SJSA1 (cell line): ENCODE data around the gene HSD17B13. TPM values are rescaled to one million over a fixed set of nuclear protein-coding genes. Genes with fewer than 3 reads are reported as not detected.

Experiments used
- DNase-seq, 2 experiments: peaks; one replicate each; pipeline ENCODE4 v3.0.0-alpha.2; 2015 to 2020; ENCODE audit warnings: low spot score in 2 of 2, low read depth in 1 of 2
- H3K27ac ChIP-seq: fragments of 250-450 bp; sonication (Bioruptor Pico); 2 replicates; pipeline ENCODE4 v1.5.1; 2020; ENCODE audit warnings: mild to moderate bottlenecking, moderate library complexity
- H3K27me3 ChIP-seq: fragments of 250-450 bp; sonication (Bioruptor Pico); replicated peaks from 2 replicates; pipeline ENCODE4 v1.5.1; 2020; ENCODE audit warnings: mild to moderate bottlenecking, moderate library complexity
- H3K36me3 ChIP-seq: fragments of 250-450 bp; sonication (Bioruptor Pico); 2 replicates; pipeline ENCODE4 v1.5.1; 2020; ENCODE audit warnings: mild to moderate bottlenecking
- H3K4me1 ChIP-seq: fragments of 250-450 bp; sonication (Bioruptor Pico); replicated peaks from 2 replicates; pipeline ENCODE4 v1.6.1; 2021; ENCODE audit warnings: mild to moderate bottlenecking
- H3K4me3 ChIP-seq: fragments of 250-450 bp; sonication (Bioruptor Pico); 2 replicates; pipeline ENCODE4 v1.5.1; 2020; ENCODE audit warnings: mild to moderate bottlenecking
- H3K9me3 ChIP-seq: fragments of 250-450 bp; sonication (Bioruptor Pico); replicated peaks from 2 replicates; pipeline ENCODE4 v1.5.1; 2020; ENCODE audit warnings: mild to moderate bottlenecking
- total RNA-seq: library from RNA; depleted of rRNA; stranded (reverse); fragments of >200 nt; shearing (Covaris generic); gene quantifications from 2 replicates; pipeline ENCODE4 v1.2.3, GENCODE V29; 2014; rRNA removed

The HSD17B13 gene
- total RNA-seq, 1 experiment from 2014 or later = not detected

DNA sequence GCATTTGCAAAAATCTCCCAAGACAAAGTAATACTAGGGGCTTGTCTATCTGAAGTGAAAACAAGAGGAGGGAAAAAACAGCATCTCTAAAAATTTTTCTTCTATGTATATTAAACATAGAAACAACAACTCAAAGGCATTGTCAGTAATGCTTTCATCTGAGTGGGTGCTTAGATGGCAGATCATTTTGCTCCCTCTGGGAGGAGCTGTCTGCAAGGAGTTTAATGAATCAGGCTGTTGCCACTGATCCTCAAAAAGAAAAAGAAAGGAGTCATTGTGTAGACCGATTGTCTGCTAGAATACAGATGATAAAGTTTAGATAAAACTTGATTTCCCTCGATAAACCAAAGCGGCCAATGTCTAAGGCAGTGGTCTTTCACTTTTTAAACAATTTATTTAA, 52.5 kb downstream of the HSD17B13 start:
- Histone ChIP-seq H3K9me3 (no peaks in the 10 kb centered on the region), H3K27ac (no peak overlapping the region), H3K4me1 (no peaks in the 10 kb centered on the region), H3K27me3 (no peaks in the 10 kb centered on the region), H3K4me3 (no peak overlapping the region), H3K36me3 (no peaks in the 10 kb centered on the region)
- DNase-seq = no peak

GRCh38 chr4:87268411-87268810, 54.3 kb downstream of the HSD17B13 start:
- no peaks in the 10 kb centered on the region for H3K4me1 ChIP-seq
- no peaks in the 10 kb centered on the region for H3K9me3 ChIP-seq
- no peaks in the 10 kb centered on the region for H3K27me3 ChIP-seq
- H3K4me3 ChIP-seq = no peak overlapping the region
- no peak for DNase-seq
- H3K36me3 ChIP-seq = no peaks in the 10 kb centered on the region
- H3K27ac ChIP-seq = no peak overlapping the region

- Histone ChIP-seq H3K36me3 (no peaks in the 10 kb centered on the region), H3K27me3 (no peaks in the 10 kb centered on the region), H3K9me3 (no peaks in the 10 kb centered on the region), H3K27ac (no peak overlapping the region), H3K4me1 (no peaks in the 10 kb centered on the region), H3K4me3 (no peak overlapping the region)
- no peak for DNase-seq
These were observed 55.7 kb downstream of the HSD17B13 start for GRCh38 chr4:87266986-87267385.

GRCh38 chr4:87262886-87263285, 59.8 kb downstream of the HSD17B13 start:
- Histone ChIP-seq H3K27me3 (no peaks in the 10 kb centered on the region; the same call in 1 of the 2 replicates), H3K9me3 (no peaks in the 10 kb centered on the region), H3K4me1 (no peaks in the 10 kb centered on the region), H3K36me3 (no peaks in the 10 kb centered on the region), H3K27ac (no peak overlapping the region), H3K4me3 (no peak overlapping the region)
- no peak for DNase-seq

DNA sequence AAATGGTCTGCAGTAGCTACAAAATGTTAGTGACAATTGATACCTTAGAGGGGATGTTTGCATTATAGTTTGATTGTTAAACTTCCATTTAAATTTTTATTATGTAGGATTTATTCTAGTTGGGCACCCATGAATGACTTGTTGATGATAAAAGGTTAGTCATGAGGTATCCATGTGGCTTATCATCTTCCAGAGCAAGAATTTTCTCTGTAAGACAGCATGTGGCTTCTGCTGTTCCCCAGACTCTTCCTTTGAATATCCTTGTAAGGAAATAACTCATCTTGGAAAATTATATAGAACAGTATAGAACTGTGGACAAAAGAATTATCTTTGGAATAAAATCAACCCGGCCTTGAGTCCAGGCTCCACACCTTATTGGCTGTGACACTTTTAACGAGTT, 62.2 kb downstream of the HSD17B13 start:
- no peak for DNase-seq
- no peak overlapping the region for H3K27ac ChIP-seq
- no peak overlapping the region for H3K4me3 ChIP-seq
- H3K9me3 ChIP-seq = no peaks in the 10 kb centered on the region
- no peaks in the 10 kb centered on the region for H3K4me1 ChIP-seq
- no peaks in the 10 kb centered on the region for H3K36me3 ChIP-seq
- no peaks in the 10 kb centered on the region; the same call in 1 of the 2 replicates for H3K27me3 ChIP-seq

- Histone ChIP-seq H3K27me3 (no peaks in the 10 kb centered on the region; the same call in 1 of the 2 replicates), H3K27ac (no peak overlapping the region), H3K9me3 (no peaks in the 10 kb centered on the region), H3K36me3 (no peaks in the 10 kb centered on the region), H3K4me1 (no peaks in the 10 kb centered on the region), H3K4me3 (no peak overlapping the region)
- no peak for DNase-seq
These were observed 64.0 kb downstream of the HSD17B13 start for GRCh38 chr4:87258677-87259076.

- H3K9me3 ChIP-seq = no peaks in the 10 kb centered on the region
- no peaks in the 10 kb centered on the region; the same call in 1 of the 2 replicates for H3K27me3 ChIP-seq
- H3K36me3 ChIP-seq = no peaks in the 10 kb centered on the region
- H3K4me3 ChIP-seq = no peak overlapping the region
- no peaks in the 10 kb centered on the region for H3K4me1 ChIP-seq
- no peak for DNase-seq
- H3K27ac ChIP-seq = no peak overlapping the region
These were observed 65.2 kb downstream of the HSD17B13 start for GRCh38 chr4:87257523-87257922.

DNA sequence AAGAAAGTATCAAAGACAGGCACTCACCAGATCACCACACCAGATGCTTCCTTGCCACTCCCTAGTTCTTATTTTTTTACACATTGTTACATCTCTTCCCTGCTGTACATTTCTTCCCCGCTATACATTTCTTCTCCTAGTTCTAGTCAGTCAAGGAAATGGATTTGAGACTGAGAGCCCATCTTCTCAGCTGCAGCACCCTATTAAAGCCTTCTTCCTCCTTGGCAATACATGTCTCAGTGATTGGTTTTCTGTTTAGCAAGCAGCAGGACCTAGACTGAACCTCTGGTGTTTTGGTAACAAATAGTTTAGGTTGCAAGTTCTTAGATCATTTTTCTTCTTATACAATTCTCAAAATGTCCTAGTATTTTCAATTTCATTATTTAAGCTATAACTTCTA, 66.9 kb downstream of the HSD17B13 start:
- Histone ChIP-seq H3K36me3 (no peaks in the 10 kb centered on the region), H3K4me1 (no peaks in the 10 kb centered on the region), H3K27ac (no peak overlapping the region), H3K9me3 (no peaks in the 10 kb centered on the region), H3K4me3 (no peak overlapping the region), H3K27me3 (no peaks in the 10 kb centered on the region; the same call in 1 of the 2 replicates)
- DNase-seq = no peak

Other genes starting within 250 kb of the HSD17B13 start
- gene KLHL8, start 102.3 kb downstream of the HSD17B13 start, total RNA-seq = 10.2 and 16.0 TPM in 2 replicates
- gene HSD17B11, start 68.3 kb upstream of the HSD17B13 start, total RNA-seq = 66.9 and 71.9 TPM in 2 replicates
- 8.0 and 10.1 TPM in 2 replicates for gene NUDT9, start 99.7 kb upstream of the HSD17B13 start, total RNA-seq
- gene SPARCL1, start 206.5 kb upstream of the HSD17B13 start, total RNA-seq = not detected in 2 replicates